OCI-LY1 (cell line): ENCODE results near the gene RASD2.

Source experiments
- EZH2 ChIP-seq: fragments of 200-600 bp; sonication (generic), shearing (Covaris generic); IDR thresholded peaks from 2 replicates; pipeline ENCODE4 v1.8.0; 2017; ENCODE audit warnings: borderline replicate concordance, mixed run types, mild to moderate bottlenecking, antibody characterized with exemption, low read length, moderate library complexity, mixed read lengths
- TF ChIP-seq, protein P1 (sequence below): fragments of 200-600 bp; sonication (generic), shearing (Covaris generic); IDR thresholded peaks from 2 replicates; pipeline ENCODE4 v1.5.1; 2017; ENCODE audit warnings: mild to moderate bottlenecking, antibody characterized with exemption, low read length, moderate library complexity, mixed read lengths

DNA sequence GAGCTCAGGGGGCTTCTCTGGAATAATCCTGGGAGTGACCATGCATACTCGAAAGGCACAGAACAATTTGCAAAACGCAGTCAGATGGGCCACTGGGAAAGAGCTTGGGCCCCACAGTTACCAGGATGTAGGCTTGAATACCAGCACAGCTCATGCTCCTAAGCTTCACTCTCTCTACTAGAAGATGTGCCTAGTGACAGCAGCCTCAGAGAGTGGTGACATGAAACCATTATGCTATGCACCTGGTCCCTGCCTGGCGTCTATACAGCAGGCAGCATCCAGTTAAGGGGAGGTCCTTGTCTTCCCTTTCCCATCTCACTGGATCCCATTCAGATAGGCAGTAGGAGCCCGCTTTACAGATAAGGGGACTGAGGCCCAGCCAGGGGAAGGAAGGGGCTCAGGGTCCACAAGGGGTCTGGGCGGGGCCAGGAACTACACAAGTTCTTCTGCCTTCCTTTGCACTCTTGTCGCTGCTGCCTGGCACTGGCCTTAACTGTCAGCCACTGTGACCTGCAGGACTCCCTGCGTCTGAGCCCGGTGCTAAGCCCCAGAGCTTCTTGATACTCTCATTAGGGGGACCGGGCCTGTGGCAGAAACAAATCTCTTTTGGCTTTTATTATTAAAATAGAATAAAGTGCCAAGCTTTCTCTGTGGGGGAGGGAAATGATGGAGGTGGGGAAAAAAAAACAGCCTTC, 21.2 kb upstream of the RASD2 start:
- TF ChIP-seq, protein P1, sequence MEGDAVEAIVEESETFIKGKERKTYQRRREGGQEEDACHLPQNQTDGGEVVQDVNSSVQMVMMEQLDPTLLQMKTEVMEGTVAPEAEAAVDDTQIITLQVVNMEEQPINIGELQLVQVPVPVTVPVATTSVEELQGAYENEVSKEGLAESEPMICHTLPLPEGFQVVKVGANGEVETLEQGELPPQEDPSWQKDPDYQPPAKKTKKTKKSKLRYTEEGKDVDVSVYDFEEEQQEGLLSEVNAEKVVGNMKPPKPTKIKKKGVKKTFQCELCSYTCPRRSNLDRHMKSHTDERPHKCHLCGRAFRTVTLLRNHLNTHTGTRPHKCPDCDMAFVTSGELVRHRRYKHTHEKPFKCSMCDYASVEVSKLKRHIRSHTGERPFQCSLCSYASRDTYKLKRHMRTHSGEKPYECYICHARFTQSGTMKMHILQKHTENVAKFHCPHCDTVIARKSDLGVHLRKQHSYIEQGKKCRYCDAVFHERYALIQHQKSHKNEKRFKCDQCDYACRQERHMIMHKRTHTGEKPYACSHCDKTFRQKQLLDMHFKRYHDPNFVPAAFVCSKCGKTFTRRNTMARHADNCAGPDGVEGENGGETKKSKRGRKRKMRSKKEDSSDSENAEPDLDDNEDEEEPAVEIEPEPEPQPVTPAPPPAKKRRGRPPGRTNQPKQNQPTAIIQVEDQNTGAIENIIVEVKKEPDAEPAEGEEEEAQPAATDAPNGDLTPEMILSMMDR: no peak
- TF ChIP-seq EZH2: no peak
